ENCODE measurements around the gene ITPR2.
"Not testable (repeated sequence)": the region's sequence is repeated elsewhere in the genome, so short reads cannot be mapped to it uniquely, and the experiment has no call there.

The ITPR2 gene

DNA sequence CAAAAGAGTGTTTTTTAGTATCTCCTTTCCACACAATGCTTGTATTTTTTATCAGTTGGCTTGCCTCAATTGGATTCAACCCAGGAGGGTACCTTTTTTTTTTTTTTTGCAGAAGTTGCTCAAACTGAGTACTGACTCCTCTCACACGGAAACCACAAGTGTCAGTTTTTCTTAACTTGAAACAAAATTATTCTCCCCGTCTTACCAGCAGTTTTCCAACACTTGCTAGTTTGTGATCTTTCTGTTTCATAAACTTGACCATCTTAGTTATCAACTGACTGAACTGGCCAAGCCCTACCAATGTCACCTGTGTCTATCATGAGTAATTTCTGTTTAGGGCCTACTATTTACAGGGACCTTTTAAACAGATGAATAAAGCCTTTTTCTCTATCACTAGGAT is 34.1 kb upstream of the ITPR2 start:
- Histone ChIP-seq H3K4me1 (peaks cover 7% of the 10 kb centered on the region), H3K4me3 (ENCODE audit: low read depth, low read length) (no peak overlapping the region), H3K36me3 (no peaks in the 10 kb centered on the region), H3K27me3 (no peaks in the 10 kb centered on the region), H3K9me3 (no peaks in the 10 kb centered on the region)
- TF ChIP-seq, protein P1, sequence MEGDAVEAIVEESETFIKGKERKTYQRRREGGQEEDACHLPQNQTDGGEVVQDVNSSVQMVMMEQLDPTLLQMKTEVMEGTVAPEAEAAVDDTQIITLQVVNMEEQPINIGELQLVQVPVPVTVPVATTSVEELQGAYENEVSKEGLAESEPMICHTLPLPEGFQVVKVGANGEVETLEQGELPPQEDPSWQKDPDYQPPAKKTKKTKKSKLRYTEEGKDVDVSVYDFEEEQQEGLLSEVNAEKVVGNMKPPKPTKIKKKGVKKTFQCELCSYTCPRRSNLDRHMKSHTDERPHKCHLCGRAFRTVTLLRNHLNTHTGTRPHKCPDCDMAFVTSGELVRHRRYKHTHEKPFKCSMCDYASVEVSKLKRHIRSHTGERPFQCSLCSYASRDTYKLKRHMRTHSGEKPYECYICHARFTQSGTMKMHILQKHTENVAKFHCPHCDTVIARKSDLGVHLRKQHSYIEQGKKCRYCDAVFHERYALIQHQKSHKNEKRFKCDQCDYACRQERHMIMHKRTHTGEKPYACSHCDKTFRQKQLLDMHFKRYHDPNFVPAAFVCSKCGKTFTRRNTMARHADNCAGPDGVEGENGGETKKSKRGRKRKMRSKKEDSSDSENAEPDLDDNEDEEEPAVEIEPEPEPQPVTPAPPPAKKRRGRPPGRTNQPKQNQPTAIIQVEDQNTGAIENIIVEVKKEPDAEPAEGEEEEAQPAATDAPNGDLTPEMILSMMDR (IDR thresholded peaks at IDR 0.05; ENCODE audit: low read depth, low read length): no peak
- no peak for DNase-seq

DNA sequence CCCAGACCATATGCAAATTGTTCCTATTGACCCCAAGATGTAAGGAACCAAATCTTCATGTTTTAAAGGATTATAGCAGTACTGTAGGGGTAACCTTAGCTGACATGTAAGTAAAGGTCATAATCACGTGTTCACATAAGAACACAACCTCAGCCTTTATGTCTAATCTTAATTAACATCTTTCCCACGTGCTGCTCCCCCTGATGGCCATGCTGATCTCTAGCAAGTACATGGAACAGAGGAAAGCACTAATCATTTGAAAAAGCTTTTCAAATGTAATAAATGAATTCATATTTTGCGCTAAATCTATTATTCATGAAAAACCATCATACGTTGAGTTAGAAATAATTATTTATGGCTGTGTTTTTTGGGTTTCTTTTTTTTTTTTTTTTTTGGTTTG is 30.5 kb upstream of the ITPR2 start:
- Histone ChIP-seq H3K4me1 (no peaks in the 10 kb centered on the region), H3K27me3 (no peaks in the 10 kb centered on the region; the same call in 1 of the 2 replicates), H3K4me3 (ENCODE audit: low read depth, low read length) (no peak overlapping the region), H3K9me3 (no peaks in the 10 kb centered on the region), H3K36me3 (no peaks in the 10 kb centered on the region)
- no peak for DNase-seq
- TF ChIP-seq, protein P1 (IDR thresholded peaks at IDR 0.05; ENCODE audit: low read depth, low read length): 0 out of 2 replicates have a peak, but pooled peaks have one; percentile 7

DNA sequence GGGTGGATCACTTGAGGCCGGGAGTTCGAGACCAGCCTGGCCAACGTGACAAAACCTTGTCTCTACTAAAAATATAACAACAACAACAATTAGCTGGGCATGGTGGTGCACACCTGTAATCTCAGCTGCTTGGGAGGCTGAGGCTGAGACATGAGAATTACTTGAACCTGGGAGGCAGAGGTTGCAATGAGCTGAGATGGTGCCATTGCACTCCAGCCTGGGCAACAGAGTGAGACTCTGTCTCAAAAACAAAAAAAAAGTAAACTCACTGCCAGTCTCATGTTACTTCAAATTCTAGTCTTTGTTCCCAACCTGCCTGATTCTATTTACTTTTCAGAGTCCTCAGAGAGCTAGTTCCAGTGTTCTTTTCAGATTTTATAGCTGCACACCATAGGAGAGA is 29.8 kb upstream of the ITPR2 start:
- H3K27me3 ChIP-seq; H3K4me1 ChIP-seq; H3K4me3 ChIP-seq (ENCODE audit: low read depth, low read length); H3K9me3 ChIP-seq; H3K36me3 ChIP-seq; DNase-seq: not testable (repeated sequence)

DNA sequence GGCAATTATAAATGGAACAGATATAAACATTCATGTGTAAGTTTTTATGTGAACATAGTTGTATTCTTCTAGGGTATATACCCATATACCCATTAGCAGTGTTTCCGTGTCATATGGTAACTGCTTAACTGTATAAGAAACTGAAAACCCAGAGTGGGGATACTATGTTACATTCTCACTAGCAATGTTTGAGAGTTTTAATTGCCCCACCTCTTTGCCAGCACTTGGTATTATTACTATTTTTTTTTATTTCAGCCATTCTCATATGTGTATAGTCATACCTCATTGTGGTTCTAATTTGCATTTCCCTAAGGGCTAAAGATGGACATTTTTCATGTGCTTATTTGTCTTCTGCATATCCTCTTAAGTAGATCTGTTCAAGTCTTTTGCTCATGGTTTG is 28.7 kb upstream of the ITPR2 start:
- Histone ChIP-seq H3K27me3 (no peaks in the 10 kb centered on the region; the same call in 1 of the 2 replicates), H3K9me3 (no peaks in the 10 kb centered on the region), H3K4me3 (ENCODE audit: low read depth, low read length) (no peak overlapping the region), H3K4me1 (no peaks in the 10 kb centered on the region; the same call in 1 of the 2 replicates), H3K36me3 (no peaks in the 10 kb centered on the region)
- DNase-seq: no peak
- TF ChIP-seq, protein P1 (IDR thresholded peaks at IDR 0.05; ENCODE audit: low read depth, low read length): no peak

DNA sequence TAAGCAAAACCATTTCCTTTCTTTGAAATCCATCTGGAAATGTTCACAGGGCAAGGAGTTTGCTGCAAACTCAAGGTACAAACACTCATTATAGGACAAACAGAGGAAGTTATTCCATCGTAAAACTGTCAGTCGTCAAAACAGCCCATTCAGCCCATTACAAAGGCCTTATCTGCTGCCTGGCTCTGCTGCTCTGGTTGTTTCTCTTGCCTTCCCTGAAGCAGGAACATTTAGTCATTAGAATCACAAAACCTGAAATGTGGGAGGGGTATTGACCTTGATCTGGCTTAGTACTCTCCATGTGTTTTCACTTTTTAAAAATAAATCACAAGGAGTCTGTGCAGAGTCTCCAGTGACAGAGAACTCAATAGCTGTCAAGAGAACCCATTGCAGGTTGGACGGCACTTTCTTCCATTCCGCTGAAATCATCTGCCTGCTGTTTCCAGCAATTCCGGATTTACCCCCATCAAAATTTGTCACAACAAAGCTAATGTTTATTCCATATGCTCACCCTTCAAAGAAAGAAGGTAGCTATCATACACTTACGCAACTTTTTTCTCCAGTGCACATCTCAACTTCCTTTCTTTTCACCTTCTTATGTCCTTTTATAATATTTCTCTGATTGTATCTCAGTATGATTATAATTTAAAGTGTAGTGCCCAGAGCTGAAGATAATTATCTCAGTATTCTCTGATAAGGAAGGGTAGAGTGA is 24.6 kb upstream of the ITPR2 start:
- Histone ChIP-seq H3K4me3 (ENCODE audit: low read depth, low read length) (no peak overlapping the region), H3K4me1 (peaks cover 3% of the 10 kb centered on the region; the same call in 1 of the 2 replicates), H3K36me3 (no peaks in the 10 kb centered on the region), H3K9me3 (no peaks in the 10 kb centered on the region), H3K27me3 (no peaks in the 10 kb centered on the region; the same call in 1 of the 2 replicates)
- TF ChIP-seq, protein P1 (IDR thresholded peaks at IDR 0.05; ENCODE audit: low read depth, low read length): no peak
- no peak for DNase-seq

DNA sequence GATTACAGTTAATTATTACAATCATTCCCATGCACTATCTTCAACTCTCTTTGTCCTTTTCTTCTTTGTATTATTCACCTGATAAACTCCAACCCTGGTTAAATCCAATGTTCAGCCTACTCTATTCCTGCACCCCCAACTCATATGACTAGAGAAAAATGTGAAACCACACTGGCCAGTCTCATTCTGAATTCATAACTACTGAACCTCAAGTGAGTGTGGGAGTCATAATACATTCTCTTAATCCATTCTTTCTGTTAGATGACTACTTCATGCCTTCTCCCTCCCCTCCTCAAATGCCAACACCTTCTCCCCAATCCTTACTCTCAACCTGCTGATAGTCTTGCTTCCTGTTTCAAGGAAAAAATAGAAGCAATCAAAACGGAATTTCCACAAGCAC is 22.3 kb upstream of the ITPR2 start:
- Histone ChIP-seq H3K36me3 (no peaks in the 10 kb centered on the region), H3K4me3 (ENCODE audit: low read depth, low read length) (no peak overlapping the region), H3K9me3 (no peaks in the 10 kb centered on the region), H3K4me1 (peaks cover 3% of the 10 kb centered on the region; the same call in 1 of the 2 replicates), H3K27me3 (no peaks in the 10 kb centered on the region; the same call in 1 of the 2 replicates)
- DNase-seq: no peak
- TF ChIP-seq, protein P1 (IDR thresholded peaks at IDR 0.05; ENCODE audit: low read depth, low read length): no peak
